Stomach (tissue), 4 donors: ENCODE measurements around the gene SH2B2.
"Not testable (repeated sequence)": the region's sequence is repeated elsewhere in the genome, so short reads cannot be mapped to it uniquely, and the experiment has no call there.

ENCODE experiments used
- EP300 ChIP-seq: sonication (generic); formaldehyde crosslinking; IDR thresholded peaks from one replicate; pipeline ENCODE4 v1.6.1; 2017; ENCODE audit warnings: antibody characterized with exemption
- POLR2A ChIP-seq, 4 donors: fragments of 450-650 bp; IDR thresholded peaks; one replicate each; pipeline ENCODE4 v1.6.1; 2016; ENCODE audit warnings: antibody characterized with exemption in 4 of 4, control low read depth in 2 of 4, mild to moderate bottlenecking in 1 of 4, moderate library complexity in 1 of 4
- TF ChIP-seq, protein P1 (sequence below), 7 experiments: fragments of 450-650 bp in 4 of 7; fragments of 200-600 bp in 3 of 7; sonication (generic) in 3 of 7; IDR thresholded peaks; one replicate each; pipeline ENCODE4 v1.5.1; 2016 to 2019; ENCODE audit warnings: antibody characterized with exemption in 7 of 7, control low read depth in 2 of 7, mild to moderate bottlenecking in 1 of 7

DNA sequence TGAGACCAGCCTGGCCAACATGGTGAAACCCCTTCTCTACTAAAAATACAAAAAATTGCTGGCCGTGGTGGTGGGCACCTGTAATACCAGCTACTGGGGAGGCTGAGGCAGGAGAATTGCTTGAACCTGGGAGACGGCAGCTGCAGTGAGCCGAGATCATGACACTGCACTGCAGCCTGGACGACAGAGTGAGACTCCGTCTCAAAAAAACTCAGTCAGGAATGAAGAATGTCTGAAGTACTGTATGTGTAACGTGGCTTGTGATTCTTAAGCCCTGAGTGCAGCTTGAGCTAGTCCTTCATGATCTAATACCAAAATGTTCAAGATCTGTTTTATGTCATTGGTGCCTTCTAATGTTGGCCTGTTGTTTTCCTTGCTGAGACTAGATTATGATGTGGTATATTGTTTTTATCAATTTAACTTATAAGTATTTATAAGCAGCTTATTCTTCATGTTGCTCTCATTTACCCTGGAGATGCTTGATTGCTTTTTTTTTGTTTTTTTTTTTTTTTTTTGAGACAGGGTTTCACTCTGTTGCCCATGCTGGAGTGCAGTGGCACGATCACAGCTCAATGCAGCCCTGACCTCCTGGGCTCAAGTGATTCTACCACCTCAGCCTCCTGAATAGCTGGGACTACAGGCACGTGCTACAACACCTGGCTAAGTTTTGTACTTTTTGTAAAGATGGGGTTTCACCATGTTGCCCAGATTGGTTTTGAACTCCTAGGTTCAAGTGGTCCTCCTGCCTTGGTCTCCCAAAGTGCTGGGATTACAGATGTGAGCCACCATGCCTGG lies 44.2 kb downstream of the SH2B2 start:
- TF ChIP-seq, protein P1, sequence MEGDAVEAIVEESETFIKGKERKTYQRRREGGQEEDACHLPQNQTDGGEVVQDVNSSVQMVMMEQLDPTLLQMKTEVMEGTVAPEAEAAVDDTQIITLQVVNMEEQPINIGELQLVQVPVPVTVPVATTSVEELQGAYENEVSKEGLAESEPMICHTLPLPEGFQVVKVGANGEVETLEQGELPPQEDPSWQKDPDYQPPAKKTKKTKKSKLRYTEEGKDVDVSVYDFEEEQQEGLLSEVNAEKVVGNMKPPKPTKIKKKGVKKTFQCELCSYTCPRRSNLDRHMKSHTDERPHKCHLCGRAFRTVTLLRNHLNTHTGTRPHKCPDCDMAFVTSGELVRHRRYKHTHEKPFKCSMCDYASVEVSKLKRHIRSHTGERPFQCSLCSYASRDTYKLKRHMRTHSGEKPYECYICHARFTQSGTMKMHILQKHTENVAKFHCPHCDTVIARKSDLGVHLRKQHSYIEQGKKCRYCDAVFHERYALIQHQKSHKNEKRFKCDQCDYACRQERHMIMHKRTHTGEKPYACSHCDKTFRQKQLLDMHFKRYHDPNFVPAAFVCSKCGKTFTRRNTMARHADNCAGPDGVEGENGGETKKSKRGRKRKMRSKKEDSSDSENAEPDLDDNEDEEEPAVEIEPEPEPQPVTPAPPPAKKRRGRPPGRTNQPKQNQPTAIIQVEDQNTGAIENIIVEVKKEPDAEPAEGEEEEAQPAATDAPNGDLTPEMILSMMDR (IDR thresholded peaks at IDR 0.05) = not testable (repeated sequence)
- not testable (repeated sequence) for TF ChIP-seq EP300; POLR2A (IDR thresholded peaks at IDR 0.05)
